Measurements from ENCODE around the gene UTP15.

GRCh38 chr5:73624888-73625287 is 59.3 kb downstream of the UTP15 start:
- TF ChIP-seq SP1 (IDR thresholded peaks at IDR 0.05) (no peak), PKNOX1 (IDR thresholded peaks at IDR 0.05) (no peak), BHLHE40 (IDR thresholded peaks at IDR 0.05; ENCODE audit: borderline replicate concordance) (no peak), ARNT (IDR thresholded peaks at IDR 0.05) (no peak), ELF4 (IDR thresholded peaks at IDR 0.05) (no peak), TARDBP (IDR thresholded peaks at IDR 0.05) (no peak), FOXA1 (IDR thresholded peaks at IDR 0.05) (no peak), L3MBTL2 (conservative IDR thresholded peaks at IDR 0.05) (no peak), SUZ12 (IDR thresholded peaks at IDR 0.05) (no peak), ZNF384 (IDR thresholded peaks at IDR 0.05) (no peak), HDGF (IDR thresholded peaks at IDR 0.05; ENCODE audit: borderline replicate concordance) (no peak)

All from HEK293T (cell line).